ENCODE results near the gene NBEAL2. TPM values are rescaled to one million over a fixed set of nuclear protein-coding genes. Genes with fewer than 3 reads are reported as not detected.
A peak's percentile ranks its signal among the peaks of the same experiment; 100 is the strongest.

NBEAL2 gene
- total RNA-seq, 6 experiments from 2014 or later = 8.9 to 11.7 (median 10.8) TPM

DNA sequence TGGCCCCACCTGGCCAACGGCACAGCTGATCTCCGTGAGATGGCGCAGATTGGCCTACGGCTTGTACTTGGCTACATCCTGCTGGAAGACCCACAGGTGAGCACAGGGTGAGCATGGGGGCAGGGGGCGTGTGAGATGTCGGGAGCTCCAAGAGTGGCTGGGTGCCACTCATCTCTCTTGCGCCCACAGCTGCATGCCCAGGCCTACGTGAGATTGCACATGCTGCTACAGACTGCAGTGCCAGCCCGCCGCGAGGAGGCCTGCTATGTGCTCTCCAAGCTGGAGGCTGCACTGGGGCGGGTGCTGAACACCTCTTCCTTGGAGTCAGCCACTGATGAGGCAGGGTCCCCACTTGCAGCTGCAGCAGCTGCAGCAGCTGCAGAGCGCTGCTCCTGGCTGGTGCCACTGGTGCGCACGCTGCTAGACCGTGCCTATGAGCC, 22.3 kb downstream of the NBEAL2 start:
- WGBS (ENCODE audit: insufficient coverage, low coverage, low lambda C conversion rate, missing lambda C conversion rate) = no CpG with 5 or more reads among the region's 16 CpGs
- peak in 2 of 3 donors; percentile 15 to 45 for DNase-seq
- no peaks in the 10 kb centered on the region for H3K9me3 ChIP-seq
- H3K36me3 ChIP-seq = peaks cover 0 to 14% (median 2%) of the 10 kb centered on the region in 4 donors
- H3K27ac ChIP-seq = no peak overlapping the region
- no peak for ATAC-seq
- no peak overlapping the region for H3K4me3 ChIP-seq
- no peaks in the 10 kb centered on the region for H3K27me3 ChIP-seq
- TF ChIP-seq POLR2A (IDR thresholded peaks at IDR 0.05) = no peak
- TF ChIP-seq, protein P1, sequence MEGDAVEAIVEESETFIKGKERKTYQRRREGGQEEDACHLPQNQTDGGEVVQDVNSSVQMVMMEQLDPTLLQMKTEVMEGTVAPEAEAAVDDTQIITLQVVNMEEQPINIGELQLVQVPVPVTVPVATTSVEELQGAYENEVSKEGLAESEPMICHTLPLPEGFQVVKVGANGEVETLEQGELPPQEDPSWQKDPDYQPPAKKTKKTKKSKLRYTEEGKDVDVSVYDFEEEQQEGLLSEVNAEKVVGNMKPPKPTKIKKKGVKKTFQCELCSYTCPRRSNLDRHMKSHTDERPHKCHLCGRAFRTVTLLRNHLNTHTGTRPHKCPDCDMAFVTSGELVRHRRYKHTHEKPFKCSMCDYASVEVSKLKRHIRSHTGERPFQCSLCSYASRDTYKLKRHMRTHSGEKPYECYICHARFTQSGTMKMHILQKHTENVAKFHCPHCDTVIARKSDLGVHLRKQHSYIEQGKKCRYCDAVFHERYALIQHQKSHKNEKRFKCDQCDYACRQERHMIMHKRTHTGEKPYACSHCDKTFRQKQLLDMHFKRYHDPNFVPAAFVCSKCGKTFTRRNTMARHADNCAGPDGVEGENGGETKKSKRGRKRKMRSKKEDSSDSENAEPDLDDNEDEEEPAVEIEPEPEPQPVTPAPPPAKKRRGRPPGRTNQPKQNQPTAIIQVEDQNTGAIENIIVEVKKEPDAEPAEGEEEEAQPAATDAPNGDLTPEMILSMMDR (IDR thresholded peaks at IDR 0.05) = no peak
- H3K4me1 ChIP-seq = peaks cover 0 to 4% (median 0%) of the 10 kb centered on the region in 4 donors
- intact Hi-C loops (cut with DNase I) = no loop called here

DNA sequence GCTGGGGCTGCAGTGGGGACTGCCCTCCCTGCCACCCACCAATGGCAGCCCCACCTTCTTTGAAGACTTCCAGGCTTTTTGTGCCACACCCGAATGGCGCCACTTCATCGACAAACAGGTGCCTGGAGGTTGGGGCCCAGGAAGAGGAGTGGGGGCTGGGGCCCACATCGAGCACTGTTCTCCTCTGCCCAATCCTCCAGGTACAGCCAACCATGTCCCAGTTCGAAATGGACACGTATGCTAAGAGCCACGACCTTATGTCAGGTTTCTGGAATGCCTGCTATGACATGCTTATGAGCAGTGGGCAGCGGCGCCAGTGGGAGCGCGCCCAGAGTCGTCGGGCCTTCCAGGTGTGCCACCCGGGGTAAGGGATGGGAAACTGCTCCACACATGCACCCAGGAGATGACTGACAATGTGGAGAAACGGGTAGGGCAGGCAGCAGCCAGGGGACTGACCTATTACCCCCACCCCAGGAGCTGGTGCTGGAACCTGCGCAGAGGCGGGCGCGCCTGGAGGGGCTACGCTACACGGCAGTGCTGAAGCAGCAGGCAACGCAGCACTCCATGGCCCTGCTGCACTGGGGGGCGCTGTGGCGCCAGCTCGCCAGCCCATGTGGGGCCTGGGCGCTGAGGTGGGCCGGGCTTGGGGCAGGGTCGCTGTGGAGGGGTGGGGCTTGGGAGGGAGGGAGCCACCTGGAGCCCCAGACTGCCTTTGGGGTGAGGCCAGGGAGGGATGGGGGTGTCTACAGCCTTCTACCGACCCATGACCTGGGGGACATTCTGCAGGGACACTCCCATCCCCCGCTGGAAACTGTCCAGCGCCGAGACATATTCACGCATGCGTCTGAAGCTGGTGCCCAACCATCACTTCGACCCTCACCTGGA, 22.9 kb downstream of the NBEAL2 start:
- Histone ChIP-seq H3K36me3 (peaks cover 0 to 14% (median 2%) of the 10 kb centered on the region in 4 donors), H3K27ac (no peak overlapping the region), H3K4me3 (no peak overlapping the region), H3K27me3 (no peaks in the 10 kb centered on the region), H3K9me3 (no peaks in the 10 kb centered on the region), H3K4me1 (peaks cover 0 to 4% (median 0%) of the 10 kb centered on the region in 4 donors)
- no peak for TF ChIP-seq POLR2A (IDR thresholded peaks at IDR 0.05)
- TF ChIP-seq, protein P1 (IDR thresholded peaks at IDR 0.05) = no peak
- ATAC-seq = no peak
- DNase-seq = peak in 2 of 3 donors; percentile 22 to 43
- intact Hi-C loops (cut with DNase I) = no loop called here
- 88% methylated on average over 10 of the region's 35 CpGs for WGBS (ENCODE audit: insufficient coverage, low coverage, low lambda C conversion rate, missing lambda C conversion rate)

DNA sequence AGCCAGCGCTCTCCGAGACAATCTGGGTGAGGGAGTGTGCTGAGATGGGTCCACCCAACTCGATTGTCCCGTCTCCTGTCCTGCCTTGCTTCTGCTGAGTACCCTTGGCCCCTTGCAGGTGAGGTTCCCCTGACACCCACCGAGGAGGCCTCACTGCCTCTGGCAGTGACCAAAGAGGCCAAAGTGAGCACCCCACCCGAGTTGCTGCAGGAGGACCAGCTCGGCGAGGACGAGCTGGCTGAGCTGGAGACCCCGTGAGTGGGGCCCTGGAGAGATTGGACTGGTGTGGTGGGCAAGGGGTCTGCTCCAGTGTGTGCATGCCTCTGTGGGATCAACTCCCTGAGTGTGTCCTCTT, 23.6 kb downstream of the NBEAL2 start:
- no peaks in the 10 kb centered on the region for H3K27me3 ChIP-seq
- ATAC-seq (no peak), DNase-seq (peak in 2 of 3 donors; percentile 12 to 47)
- no peaks in the 10 kb centered on the region for H3K9me3 ChIP-seq
- H3K27ac ChIP-seq = no peak overlapping the region
- H3K36me3 ChIP-seq = peaks cover 0 to 14% (median 2%) of the 10 kb centered on the region in 4 donors
- intact Hi-C loops (cut with DNase I) = no loop called here
- peaks cover 0 to 1% (median 0%) of the 10 kb centered on the region in 4 donors for H3K4me1 ChIP-seq
- no peak overlapping the region for H3K4me3 ChIP-seq
- no CpG with 5 or more reads among the region's 10 CpGs for WGBS (ENCODE audit: insufficient coverage, low coverage, low lambda C conversion rate, missing lambda C conversion rate)
- TF ChIP-seq, protein P1 (IDR thresholded peaks at IDR 0.05) = no peak
- no peak for TF ChIP-seq POLR2A (IDR thresholded peaks at IDR 0.05)

DNA sequence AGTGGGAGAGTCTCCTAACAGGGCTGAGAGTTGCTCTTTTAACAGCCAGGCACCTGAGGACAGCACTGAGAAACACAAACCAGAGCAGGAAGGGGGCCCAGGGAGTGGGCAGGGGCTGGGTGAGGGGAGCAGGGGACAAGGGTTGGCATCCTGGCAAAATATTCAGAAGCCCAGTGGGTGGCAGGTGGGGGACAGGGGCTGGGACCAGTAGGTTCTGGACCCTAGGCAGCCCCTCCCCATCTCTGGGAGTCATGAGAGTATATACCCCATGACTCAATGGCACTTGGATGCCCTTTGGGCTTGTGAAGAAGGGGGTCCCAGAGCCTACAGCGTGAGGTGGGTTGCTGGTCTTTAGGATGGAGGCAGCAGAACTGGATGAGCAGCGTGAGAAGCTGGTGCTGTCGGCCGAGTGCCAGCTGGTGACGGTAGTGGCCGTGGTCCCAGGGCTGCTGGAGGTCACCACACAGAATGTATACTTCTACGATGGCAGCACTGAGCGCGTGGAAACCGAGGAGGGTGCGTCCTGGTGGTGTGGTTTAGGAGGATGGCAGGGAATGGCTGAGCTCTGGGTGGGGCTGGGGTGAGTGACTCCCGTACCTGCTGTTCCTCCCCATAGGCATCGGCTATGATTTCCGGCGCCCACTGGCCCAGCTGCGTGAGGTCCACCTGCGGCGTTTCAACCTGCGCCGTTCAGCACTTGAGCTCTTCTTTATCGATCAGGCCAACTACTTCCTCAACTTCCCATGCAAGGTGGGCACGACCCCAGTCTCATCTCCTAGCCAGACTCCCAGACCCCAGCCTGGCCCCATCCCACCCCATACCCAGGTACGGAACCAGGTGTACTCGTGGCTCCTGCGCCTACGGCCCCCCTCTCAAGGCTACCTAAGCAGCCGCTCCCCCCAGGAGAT, 24.2 kb downstream of the NBEAL2 start:
- peaks cover 0 to 1% (median under 1%) of the 10 kb centered on the region in 4 donors for H3K4me1 ChIP-seq
- no peak for ATAC-seq
- intact Hi-C loops (cut with DNase I) = no loop called here
- peaks cover 0 to 14% (median 2%) of the 10 kb centered on the region in 4 donors for H3K36me3 ChIP-seq
- H3K4me3 ChIP-seq = no peak overlapping the region
- no peak overlapping the region for H3K27ac ChIP-seq
- no peaks in the 10 kb centered on the region for H3K27me3 ChIP-seq
- H3K9me3 ChIP-seq = no peaks in the 10 kb centered on the region
- 91% methylated on average over 7 of the region's 27 CpGs for WGBS (ENCODE audit: insufficient coverage, low coverage, low lambda C conversion rate, missing lambda C conversion rate)
- TF ChIP-seq, protein P1 (IDR thresholded peaks at IDR 0.05) = no peak
- TF ChIP-seq POLR2A (IDR thresholded peaks at IDR 0.05) = no peak
- DNase-seq = peak in 2 of 3 donors; percentile 16 to 28

All from right lobe of liver (tissue), 6 donors.